ENCODE results near the gene FBXL14. TPM values are rescaled to one million over a fixed set of nuclear protein-coding genes. Genes with fewer than 3 reads are reported as not detected.

FBXL14 gene
- total RNA-seq, 2 donors from 2014 or later, result 21.3 to 28.7 TPM

GRCh38 chr12:1544996-1545700 is 49.2 kb downstream of the FBXL14 start:
- TF ChIP-seq CTCF (IDR thresholded peaks at IDR 0.05) (peak in 1 of 4 experiments; percentile 30), POLR2A (IDR thresholded peaks at IDR 0.05) (no peak)
- intact Hi-C loops (cut with DNase I), result no loop called here
- Histone ChIP-seq H3K4me3 (no peak overlapping the region), H3K9me3 (no peaks in the 10 kb centered on the region), H3K27me3 (replicated peaks; ENCODE audit: insufficient read depth) (no peaks in the 10 kb centered on the region), H3K36me3 (no peaks in the 10 kb centered on the region), H3K27ac (no peak overlapping the region), H3K4me1 (replicated peaks) (no peaks in the 10 kb centered on the region)
- no peak for DNase-seq (ENCODE audit: low spot score)
- WGBS, result 60% methylated on average over 7 of the region's 7 CpGs

GRCh38 chr12:1542599-1542998 is 51.8 kb downstream of the FBXL14 start:
- H3K27ac ChIP-seq, result no peak overlapping the region

GRCh38 chr12:1540690-1541089 is 53.7 kb downstream of the FBXL14 start:
- Histone ChIP-seq H3K4me1 (replicated peaks) (no peaks in the 10 kb centered on the region), H3K27ac (peak overlapping the region; percentile 27 to 55), H3K27me3 (replicated peaks; ENCODE audit: insufficient read depth) (no peaks in the 10 kb centered on the region), H3K9me3 (no peaks in the 10 kb centered on the region), H3K4me3 (no peak overlapping the region), H3K36me3 (no peaks in the 10 kb centered on the region)
- intact Hi-C loops (cut with DNase I), result no loop called here
- 39% methylated on average over 6 of the region's 6 CpGs for WGBS
- TF ChIP-seq CTCF (IDR thresholded peaks at IDR 0.05) (no peak), POLR2AphosphoS5 (IDR thresholded peaks at IDR 0.05) (peak; percentile 81)
- DNase-seq (ENCODE audit: low spot score), result peak; percentile 60

More at GRCh38 chr12:1542599-1542998, 51.8 kb downstream of the FBXL14 start:
- Histone ChIP-seq H3K9me3 (no peaks in the 10 kb centered on the region), H3K4me3 (no peak overlapping the region), H3K36me3 (no peaks in the 10 kb centered on the region), H3K27me3 (replicated peaks; ENCODE audit: insufficient read depth) (no peaks in the 10 kb centered on the region), H3K4me1 (replicated peaks) (no peaks in the 10 kb centered on the region)
- WGBS, result 83% methylated on average over 7 of the region's 7 CpGs
- DNase-seq (ENCODE audit: low spot score), result no peak
- intact Hi-C loops (cut with DNase I), result no loop called here
- TF ChIP-seq POLR2A (IDR thresholded peaks at IDR 0.05) (no peak), POLR2AphosphoS5 (IDR thresholded peaks at IDR 0.05) (no peak), CTCF (IDR thresholded peaks at IDR 0.05) (no peak)

GRCh38 chr12:1539135-1539534 is 55.2 kb downstream of the FBXL14 start:
- no peak for DNase-seq (ENCODE audit: low spot score)
- H3K27me3 ChIP-seq (replicated peaks; ENCODE audit: insufficient read depth), result no peaks in the 10 kb centered on the region
- no peaks in the 10 kb centered on the region for H3K36me3 ChIP-seq
- 85% methylated on average over 11 of the region's 11 CpGs for WGBS
- H3K4me1 ChIP-seq (replicated peaks), result no peaks in the 10 kb centered on the region
- no peak for TF ChIP-seq POLR2A (IDR thresholded peaks at IDR 0.05)
- no peak for TF ChIP-seq POLR2AphosphoS5 (IDR thresholded peaks at IDR 0.05)
- no peak for TF ChIP-seq CTCF (IDR thresholded peaks at IDR 0.05)
- intact Hi-C loops (cut with DNase I), result no loop called here
- no peak overlapping the region for H3K27ac ChIP-seq
- no peaks in the 10 kb centered on the region for H3K9me3 ChIP-seq
- no peak overlapping the region for H3K4me3 ChIP-seq

GRCh38 chr12:1536817-1537216 is 57.6 kb downstream of the FBXL14 start:
- intact Hi-C loops (cut with DNase I), result no loop called here
- no peaks in the 10 kb centered on the region for H3K36me3 ChIP-seq
- no peak overlapping the region for H3K4me3 ChIP-seq
- H3K9me3 ChIP-seq, result no peaks in the 10 kb centered on the region
- no peak for TF ChIP-seq POLR2A (IDR thresholded peaks at IDR 0.05)
- no peak for TF ChIP-seq CTCF (IDR thresholded peaks at IDR 0.05)
- TF ChIP-seq POLR2AphosphoS5 (IDR thresholded peaks at IDR 0.05), result peak; percentile 52
- H3K27ac ChIP-seq, result no peak overlapping the region
- no peak for DNase-seq (ENCODE audit: low spot score)
- H3K27me3 ChIP-seq (replicated peaks; ENCODE audit: insufficient read depth), result no peaks in the 10 kb centered on the region
- no peaks in the 10 kb centered on the region for H3K4me1 ChIP-seq (replicated peaks)
- 63% methylated on average over 4 of the region's 4 CpGs for WGBS

Data from prostate gland (tissue), 2 donors.